RCC 7860 (cell line): ENCODE results near the gene SCIN.
A peak's percentile ranks its signal among the peaks of the same experiment; 100 is the strongest.
"Not testable (repeated sequence)": the region's sequence is repeated elsewhere in the genome, so short reads cannot be mapped to it uniquely, and the experiment has no call there.

Experiments used
- DNase-seq: peaks from one replicate; pipeline ENCODE4 v3.0.0-alpha.2; 2015; ENCODE audit warnings: low spot score
- FAIRE-seq: peaks from 2 replicates; lab custom pipeline; 2012; peaks lifted over from hg19 to GRCh38; lab: Jason Lieb, UNC

The SCIN gene

DNA sequence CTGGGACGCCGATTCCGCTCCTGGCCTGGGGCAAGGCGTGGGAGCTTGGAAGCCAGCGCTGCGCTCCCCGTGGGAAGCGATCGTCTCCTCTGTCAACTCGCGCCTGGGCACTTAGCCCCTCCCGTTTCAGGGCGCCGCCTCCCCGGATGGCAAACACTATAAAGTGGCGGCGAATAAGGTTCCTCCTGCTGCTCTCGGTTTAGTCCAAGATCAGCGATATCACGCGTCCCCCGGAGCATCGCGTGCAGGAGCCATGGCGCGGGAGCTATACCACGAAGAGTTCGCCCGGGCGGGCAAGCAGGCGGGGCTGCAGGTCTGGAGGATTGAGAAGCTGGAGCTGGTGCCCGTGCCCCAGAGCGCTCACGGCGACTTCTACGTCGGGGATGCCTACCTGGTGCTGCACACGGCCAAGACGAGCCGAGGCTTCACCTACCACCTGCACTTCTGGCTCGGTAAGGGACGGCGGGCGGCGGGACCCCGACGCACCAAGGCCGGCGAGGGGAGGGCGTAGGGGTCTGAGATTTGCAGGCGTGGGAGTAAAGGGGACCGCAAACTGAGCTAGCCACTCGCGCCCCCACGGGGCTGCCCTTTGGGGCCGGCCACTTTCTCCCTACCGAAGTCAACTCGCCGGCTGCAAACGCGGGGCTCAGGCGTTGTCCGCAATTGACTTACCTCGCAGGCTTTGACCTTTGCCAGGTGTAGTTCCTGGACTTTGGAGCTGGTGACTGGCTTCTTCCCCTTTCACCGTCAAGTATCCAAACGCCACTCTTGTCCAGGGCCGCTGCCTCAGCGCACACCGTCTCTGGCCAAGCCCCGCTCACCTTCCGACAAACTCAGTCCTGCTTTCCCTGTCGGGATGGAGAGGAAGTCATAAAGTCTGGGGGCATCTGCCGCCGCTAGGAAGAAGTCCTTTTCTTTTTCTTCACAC is at the start of gene SCIN:
Gene SCIN, plus strand, starts transcription at position 187 of the 928 bp plus-strand sequence. Its CDS starts 67 bp downstream, at position 254.
- DNase-seq (no peak), FAIRE-seq (no peak)

GRCh38 chr7:12524794-12525386 is 45.6 kb upstream of the SCIN start:
- peak; percentile 51 for DNase-seq
- FAIRE-seq = peak; percentile 95

DNA sequence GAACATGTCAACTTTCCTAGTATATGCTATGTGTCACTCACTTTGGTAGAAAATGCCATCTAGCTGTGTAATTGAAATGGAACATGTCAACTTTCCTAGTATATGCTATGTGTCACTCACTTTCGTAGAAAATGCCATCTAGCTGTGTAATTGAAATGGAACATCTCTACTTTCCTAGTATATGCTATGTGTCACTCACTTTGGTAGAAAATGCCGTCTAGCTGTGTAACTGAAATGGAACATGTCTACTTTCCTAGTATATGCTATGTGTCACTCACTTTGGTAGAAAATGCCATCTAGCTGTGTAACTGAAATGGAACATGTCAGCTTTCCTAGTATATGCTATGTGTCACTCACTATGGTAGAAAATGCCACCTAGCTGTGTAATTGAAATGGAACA is 43.8 kb upstream of the SCIN start:
- DNase-seq, FAIRE-seq: not testable (repeated sequence)

- FAIRE-seq, DNase-seq: not testable (repeated sequence)
Measured at GRCh38 chr7:12527670-12528069, 42.9 kb upstream of the SCIN start.

DNA sequence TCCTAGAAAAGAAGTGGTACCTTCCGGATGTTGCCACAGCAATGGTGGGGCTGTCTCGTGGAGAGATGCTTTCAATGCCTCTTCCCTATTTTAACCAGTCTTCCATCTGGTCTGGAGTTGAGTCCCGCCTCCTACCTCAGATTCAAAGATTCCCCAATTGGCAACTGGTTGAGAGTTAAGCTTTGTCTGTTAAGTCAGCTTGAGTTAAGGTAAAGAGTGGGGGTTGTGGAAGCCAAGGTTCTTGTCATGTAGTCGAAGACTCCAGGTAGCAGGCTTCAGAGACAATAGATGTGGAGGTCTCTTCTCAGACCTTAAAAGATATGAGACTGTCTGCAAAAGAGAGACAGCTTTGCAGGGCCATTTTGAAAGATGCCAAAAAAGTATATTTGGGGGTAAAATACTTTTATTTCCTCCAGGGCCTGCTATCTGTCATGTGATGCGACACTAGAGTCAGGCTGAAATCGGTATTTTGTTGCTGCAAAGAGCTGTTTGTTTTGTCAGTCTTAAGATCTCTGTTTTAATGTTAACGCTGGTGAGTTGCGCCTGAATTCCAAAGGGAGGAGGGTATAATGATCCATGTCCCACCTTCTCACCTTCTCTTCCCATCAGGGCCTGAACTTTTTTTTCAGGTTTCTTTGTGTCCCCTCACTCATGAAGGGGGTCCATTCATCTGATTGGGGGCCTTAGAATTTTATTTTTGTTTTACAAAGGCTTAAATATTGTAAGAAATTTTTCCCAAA is 40.4 kb upstream of the SCIN start:
- DNase-seq = no peak
- no peak for FAIRE-seq

DNA sequence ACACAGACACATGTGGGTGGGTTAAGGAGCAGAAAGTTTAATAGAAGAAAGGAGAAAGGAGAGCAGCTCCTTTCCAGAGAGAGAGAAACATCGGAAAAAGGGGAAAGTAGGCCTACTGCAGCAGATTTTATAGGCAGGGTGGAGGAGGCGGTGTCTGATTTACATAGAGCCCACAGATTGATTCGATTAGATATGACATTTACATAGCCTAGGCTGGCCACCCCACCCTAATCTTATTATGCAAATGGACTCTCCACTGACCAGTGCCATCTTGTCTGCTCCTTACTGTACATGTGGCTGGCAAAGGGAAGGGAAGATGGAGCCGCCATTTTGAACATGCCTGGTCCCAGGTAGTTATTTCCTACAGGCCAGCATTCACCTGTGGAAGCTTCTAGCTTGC is 38.7 kb upstream of the SCIN start:
- no peak for DNase-seq

GRCh38 chr7:12534046-12534445 is 36.5 kb upstream of the SCIN start:
- DNase-seq (no peak), FAIRE-seq (no peak)

More for the DNA sequence above, 38.7 kb upstream of the SCIN start:
- no peak for FAIRE-seq

GRCh38 chr7:12539681-12540080 is 30.8 kb upstream of the SCIN start:
- FAIRE-seq (no peak), DNase-seq (no peak)

DNA sequence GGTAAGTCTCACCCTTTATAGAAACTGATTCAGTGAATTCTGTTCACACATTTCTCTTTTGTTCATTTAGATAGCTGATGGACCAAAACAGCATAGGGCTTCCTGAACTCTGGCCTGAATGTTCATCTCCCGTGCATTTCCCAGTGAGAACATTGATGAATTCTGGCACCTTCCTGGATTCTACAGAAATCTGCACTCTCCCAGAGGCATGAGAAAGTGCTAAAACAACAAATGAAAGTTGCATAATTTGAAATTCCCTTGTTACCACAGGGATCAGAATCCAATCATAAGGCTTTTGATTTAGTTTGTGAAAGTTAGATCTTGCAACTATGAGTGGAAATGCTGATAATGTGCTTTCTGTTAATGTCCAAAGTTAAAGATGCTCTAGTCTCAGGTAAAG is 29.7 kb upstream of the SCIN start:
- no peak for DNase-seq
- no peak for FAIRE-seq

DNA sequence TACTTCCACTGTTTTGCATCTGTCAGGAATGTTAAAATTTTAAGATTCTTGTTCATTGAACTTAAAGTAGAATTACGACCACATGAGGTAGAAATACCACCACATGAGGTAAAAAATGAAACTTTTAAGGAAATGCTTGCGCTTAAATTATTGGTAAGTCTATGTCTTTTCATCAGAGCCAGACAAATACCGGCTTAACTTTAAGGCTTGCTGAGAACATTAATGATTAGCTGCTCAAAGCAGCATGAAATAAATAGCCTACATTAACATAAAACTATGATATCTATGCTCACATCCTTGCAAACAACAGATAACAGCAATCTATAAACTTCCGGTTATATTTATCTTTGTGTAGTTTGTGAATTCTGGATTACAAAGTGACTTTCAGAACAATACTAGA is 26.9 kb upstream of the SCIN start:
- no peak for DNase-seq
- no peak for FAIRE-seq

DNA sequence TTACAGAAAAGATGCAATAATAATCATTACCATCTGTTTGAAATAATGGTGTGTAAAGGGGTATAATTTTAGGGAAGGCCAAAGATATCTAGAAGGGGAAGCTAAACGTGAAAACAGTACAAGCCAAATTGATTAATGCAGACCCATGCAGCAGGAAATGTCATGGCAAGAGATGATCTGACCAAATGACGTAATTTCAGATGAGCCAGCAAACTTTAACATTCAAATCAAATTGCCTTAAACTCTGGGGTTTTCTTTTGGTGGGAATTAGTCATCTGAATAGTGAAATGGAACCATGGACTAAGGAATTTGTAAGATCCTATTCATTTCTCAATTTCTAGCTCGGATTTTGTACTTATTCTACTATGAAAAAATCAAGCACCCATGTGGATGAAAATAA is 21.4 kb upstream of the SCIN start:
- peak; percentile 81 for FAIRE-seq

DNA sequence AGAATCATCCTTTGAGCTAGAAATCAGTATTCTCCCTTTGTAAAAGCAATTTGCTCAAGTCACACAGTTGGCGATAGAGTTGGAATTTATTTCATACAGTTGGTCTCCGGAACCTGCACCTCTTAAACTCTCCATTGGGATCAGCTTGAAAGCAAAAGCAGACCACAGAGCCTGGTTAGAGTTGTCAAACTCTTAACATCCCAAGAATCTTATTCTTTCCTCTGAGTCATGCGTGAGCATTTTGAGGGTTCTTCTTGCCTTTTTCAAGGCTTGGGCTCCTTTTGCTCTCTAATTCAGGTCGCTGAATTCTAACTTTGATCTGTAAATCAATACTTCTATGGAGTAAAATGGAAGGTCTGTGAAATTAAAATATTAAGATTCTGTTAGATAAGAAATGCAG is 19.6 kb upstream of the SCIN start:
- FAIRE-seq (no peak), DNase-seq (no peak)

More for the DNA sequence above, 21.4 kb upstream of the SCIN start:
- DNase-seq = peak; percentile 26

DNA sequence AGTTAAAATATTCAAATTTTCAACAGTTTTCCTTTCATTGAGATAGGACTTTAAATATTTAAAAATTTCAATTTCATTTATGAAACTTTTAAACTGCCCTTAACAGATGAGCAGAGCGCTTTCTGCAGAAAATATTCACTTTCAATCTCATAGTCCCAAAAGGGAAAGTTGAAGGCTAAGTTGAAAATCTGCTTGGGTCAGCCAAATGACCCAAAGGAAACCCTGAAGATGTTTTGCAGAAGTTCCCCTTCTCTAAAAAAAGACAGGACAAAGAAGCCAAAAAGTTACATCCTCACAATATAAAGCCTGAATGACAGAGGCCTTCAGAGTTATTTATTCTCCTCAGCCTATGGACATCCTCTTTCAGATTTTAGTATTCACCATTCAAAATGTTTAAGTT is 17.6 kb upstream of the SCIN start:
- FAIRE-seq = no peak

GRCh38 chr7:12553416-12553815 is 17.1 kb upstream of the SCIN start:
- FAIRE-seq = no peak

More for the DNA sequence above, 17.6 kb upstream of the SCIN start:
- no peak for DNase-seq

DNA sequence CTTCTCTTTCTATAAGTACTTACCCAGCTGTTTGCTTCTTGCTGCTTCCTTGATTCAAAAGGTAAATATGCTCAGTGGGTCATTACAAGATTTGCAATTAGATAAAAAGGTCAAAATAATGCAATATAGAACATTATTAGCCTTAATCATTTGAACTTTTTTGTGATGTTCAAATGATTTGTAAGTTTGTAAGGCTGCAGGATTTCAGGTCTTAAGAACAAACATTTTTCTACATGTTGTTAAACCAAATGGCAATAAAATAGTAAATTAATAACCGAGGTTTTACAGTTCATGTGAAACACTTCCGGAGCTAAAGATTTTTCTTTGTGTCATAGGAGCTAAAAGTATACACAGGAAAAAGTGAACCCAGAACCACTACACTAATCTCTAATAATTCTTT is 16.2 kb upstream of the SCIN start:
- FAIRE-seq (no peak), DNase-seq (no peak)

More at GRCh38 chr7:12553416-12553815, 17.1 kb upstream of the SCIN start:
- no peak for DNase-seq

GRCh38 chr7:12554872-12555271 is 15.6 kb upstream of the SCIN start:
- FAIRE-seq (no peak), DNase-seq (no peak)

DNA sequence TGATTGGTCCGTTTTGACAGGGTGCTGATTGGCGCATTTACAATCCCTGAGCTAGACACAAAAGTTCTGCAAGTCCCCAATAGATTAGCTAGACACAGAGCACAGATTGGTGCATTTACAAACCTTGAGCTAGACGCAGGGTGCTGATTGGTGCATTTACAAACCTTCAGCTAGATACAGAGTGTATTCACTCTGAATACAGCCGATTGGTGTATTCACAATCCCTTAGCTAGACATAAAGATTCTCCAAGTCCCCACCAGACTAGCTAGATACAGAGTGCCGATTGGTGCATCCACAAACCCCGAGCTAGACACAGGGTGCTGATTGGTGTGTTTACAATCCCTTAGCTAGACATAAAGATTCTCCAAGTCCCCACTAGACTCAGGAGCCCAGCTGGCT is 14.8 kb upstream of the SCIN start:
- not testable (repeated sequence) for FAIRE-seq, DNase-seq

DNA sequence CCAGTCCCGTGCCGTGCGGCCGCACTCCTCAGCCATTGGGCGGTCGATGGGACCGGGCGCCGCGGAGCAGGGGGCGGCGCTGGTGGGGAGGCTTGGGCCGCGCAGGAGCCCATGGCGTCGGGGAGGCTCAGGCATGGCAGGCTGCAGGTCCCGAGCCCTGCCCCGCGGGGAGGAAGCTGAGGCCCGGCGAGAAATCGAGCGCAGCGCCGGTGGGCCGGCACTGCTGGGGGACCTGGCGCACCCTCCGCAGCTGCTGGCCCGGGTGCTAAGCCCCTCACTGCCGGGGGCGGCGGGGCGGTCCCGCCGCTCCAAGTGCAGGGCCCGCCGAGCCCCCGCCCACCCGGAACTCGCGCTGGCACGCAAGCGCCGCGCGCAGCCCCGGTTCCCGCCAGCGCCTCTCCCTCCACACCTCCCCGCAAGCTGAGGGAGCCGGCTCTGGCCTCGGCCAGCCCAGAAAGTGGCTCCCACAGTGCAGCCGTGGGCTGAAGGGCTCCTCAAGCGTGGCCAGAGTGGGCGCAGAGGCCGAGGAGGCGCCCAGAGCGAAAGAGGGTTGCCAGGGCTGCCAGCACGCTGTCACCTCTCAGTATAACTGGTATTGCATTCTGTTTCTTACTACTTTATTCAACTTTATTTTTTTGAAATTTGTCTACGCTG is 14.3 kb upstream of the SCIN start:
- not testable (repeated sequence) for DNase-seq, FAIRE-seq

DNA sequence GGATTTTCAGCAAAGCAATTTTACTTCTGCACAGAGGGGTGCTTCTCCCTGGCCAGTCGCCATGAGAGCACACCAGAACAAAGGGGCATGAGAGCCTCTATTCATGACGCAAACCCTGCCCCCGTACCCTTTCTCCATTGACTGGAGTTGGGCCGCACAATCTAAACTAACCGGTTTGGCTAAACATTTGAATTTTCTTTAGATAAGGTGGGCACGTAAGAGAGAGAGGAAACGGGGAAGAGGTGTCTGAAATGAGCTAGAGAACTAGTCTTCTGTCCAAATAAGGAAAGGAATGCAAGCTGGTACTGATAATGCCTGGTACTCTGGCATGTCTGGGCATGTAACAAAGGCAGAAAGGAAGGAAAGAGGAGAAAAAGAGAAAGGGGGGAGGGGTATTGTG is 13.2 kb upstream of the SCIN start:
- DNase-seq (no peak), FAIRE-seq (no peak)

DNA sequence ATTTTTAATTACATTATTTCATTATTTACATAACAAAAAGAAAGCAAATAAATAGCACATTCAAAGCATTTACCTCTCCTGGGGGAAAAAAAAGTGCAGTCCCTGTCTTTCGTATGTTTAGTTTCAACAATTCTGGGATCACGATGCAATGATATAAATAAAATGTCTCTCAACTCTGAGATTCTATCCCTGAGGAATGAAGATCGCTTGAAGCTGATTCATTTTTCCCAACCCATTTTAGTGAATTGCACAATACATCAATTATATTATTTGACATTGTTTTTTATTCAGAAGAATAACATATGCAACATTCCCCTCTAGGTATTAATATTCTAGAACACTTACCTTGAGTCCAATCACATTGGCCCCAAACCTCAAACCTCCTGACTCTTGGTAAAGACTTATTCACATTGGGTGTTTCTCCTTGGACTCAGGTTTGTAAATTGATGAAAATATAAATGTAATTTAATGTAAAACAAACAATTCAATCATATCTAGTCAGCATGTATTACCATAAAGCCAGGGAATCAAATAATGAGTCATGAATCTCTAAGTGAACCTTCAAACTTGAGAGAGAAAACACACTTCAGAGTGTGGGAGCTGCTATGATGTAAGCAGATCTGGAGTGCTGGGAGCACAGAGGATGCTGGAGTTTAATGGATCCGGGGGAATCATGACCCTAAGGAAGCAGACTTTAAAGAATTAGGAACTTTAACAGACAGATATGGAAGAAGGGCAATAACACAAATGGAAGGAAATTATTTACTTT is 5.3 kb upstream of the SCIN start:
- FAIRE-seq (no peak), DNase-seq (no peak)
